ENCODE results near the gene TBL3. TPM values are rescaled to one million over a fixed set of nuclear protein-coding genes. Genes with fewer than 3 reads are reported as not detected.

Gene TBL3
- total RNA-seq, 2 experiments from 2014 or later, result 12.7 to 15.5 TPM

DNA sequence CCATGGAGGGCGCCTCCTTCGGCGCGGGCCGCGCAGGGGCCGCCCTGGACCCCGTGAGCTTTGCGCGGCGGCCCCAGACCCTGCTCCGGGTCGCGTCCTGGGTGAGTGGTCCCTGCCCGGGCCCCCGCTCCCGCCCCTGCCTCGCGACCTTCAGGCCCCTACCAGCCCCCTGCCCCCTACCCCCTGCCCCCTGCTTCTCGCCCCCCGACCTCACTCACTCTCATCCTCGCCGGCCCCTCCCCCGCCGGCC, 18.2 kb downstream of the TBL3 start:
- POLR2A ChIA-PET, result interaction anchor here (1.3 to 5.1 kb wide), 4 partner anchors 18 to 165 kb away, joined by 4 to 55 read pairs (median 24); partner anchors contain the start of genes RPS2, TBL3 and TRAF7
- no peak overlapping the region for H3K27ac ChIP-seq (ENCODE audit: low read depth in 1 of 2, low read length in 2 of 2)
- peaks cover 26% of the 10 kb centered on the region for H3K27me3 Mint-ChIP-seq

GRCh38 chr16:1990351-1991134, 18.7 kb downstream of the TBL3 start:
- intact Hi-C loops (cut with DNase I, micrococcal nuclease), result loop anchor here in 1 of 2 experiments (5.0 kb wide), 1 partner anchor 48 kb away; the partner anchor contains the start of gene MSRB1
- peaks cover 29% of the 10 kb centered on the region for H3K4me1 ChIP-seq (ENCODE audit: insufficient read depth, low read length)
- Mint-ChIP-seq H3K27ac (peak overlapping the region; percentile 79), H3K27me3 (peaks cover 26% of the 10 kb centered on the region), H3K4me1 (ENCODE audit: low read depth) (peaks cover 26% of the 10 kb centered on the region), H3K4me3 (peak overlapping the region; percentile 80), H3K36me3 (ENCODE audit: low read depth) (peaks cover 12% of the 10 kb centered on the region), H3K9me3 (no peaks in the 10 kb centered on the region)
- H3K27ac ChIP-seq (ENCODE audit: low read depth in 1 of 2, low read length in 2 of 2), result no peak overlapping the region
- peaks cover 9% of the 10 kb centered on the region for H3K36me3 ChIP-seq (ENCODE audit: insufficient read depth, low read length)
- peaks cover 0 to 18% of the 10 kb centered on the region in 2 experiments for H3K9me3 ChIP-seq (ENCODE audit: control insufficient read depth in 1 of 2, insufficient read depth in 1 of 2, low read length in 2 of 2)
- peak in 5 of 14 experiments; percentile 52 to 73 (median 65) for DNase-seq
- peaks cover 13 to 15% of the 10 kb centered on the region in 2 experiments for H3K27me3 ChIP-seq (ENCODE audit: control insufficient read depth in 1 of 2, insufficient read depth in 2 of 2, low read length in 2 of 2)
- ChIA-PET POLR2A (interaction anchor here (0.9 to 5.1 kb wide), 7 partner anchors 19 to 530 kb away, joined by 3 to 55 read pairs (median 5); partner anchors contain the start of genes AMDHD2, NTHL1, PGP and RPS2), CTCF (interaction anchor here (0.6 to 3.2 kb wide), 2 partner anchors 13 to 270 kb away, joined by 4 to 17 read pairs; no protein-coding TSS in a partner anchor)
- H3K4me3 ChIP-seq (ENCODE audit: low read length), result peak overlapping the region; percentile 55
- no peak for ATAC-seq (ENCODE audit: poor library complexity)
- TF ChIP-seq, protein P1, sequence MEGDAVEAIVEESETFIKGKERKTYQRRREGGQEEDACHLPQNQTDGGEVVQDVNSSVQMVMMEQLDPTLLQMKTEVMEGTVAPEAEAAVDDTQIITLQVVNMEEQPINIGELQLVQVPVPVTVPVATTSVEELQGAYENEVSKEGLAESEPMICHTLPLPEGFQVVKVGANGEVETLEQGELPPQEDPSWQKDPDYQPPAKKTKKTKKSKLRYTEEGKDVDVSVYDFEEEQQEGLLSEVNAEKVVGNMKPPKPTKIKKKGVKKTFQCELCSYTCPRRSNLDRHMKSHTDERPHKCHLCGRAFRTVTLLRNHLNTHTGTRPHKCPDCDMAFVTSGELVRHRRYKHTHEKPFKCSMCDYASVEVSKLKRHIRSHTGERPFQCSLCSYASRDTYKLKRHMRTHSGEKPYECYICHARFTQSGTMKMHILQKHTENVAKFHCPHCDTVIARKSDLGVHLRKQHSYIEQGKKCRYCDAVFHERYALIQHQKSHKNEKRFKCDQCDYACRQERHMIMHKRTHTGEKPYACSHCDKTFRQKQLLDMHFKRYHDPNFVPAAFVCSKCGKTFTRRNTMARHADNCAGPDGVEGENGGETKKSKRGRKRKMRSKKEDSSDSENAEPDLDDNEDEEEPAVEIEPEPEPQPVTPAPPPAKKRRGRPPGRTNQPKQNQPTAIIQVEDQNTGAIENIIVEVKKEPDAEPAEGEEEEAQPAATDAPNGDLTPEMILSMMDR (IDR thresholded peaks at IDR 0.05), result no peak

More for the DNA sequence above, 18.2 kb downstream of the TBL3 start:
- no peaks in the 10 kb centered on the region for H3K9me3 Mint-ChIP-seq
- Histone ChIP-seq H3K27me3 (ENCODE audit: control insufficient read depth in 1 of 2, insufficient read depth in 2 of 2, low read length in 2 of 2) (peaks cover 13 to 15% of the 10 kb centered on the region in 2 experiments), H3K4me1 (ENCODE audit: insufficient read depth, low read length) (peaks cover 34% of the 10 kb centered on the region), H3K36me3 (ENCODE audit: insufficient read depth, low read length) (peaks cover 12% of the 10 kb centered on the region), H3K9me3 (ENCODE audit: control insufficient read depth in 1 of 2, insufficient read depth in 1 of 2, low read length in 2 of 2) (peaks cover 0 to 18% of the 10 kb centered on the region in 2 experiments), H3K4me3 (ENCODE audit: low read length) (peak overlapping the region; percentile 55)
- H3K4me3 Mint-ChIP-seq, result no peak overlapping the region
- TF ChIP-seq, protein P1 (IDR thresholded peaks at IDR 0.05), result no peak
- CTCF ChIA-PET, result interaction anchor here (0.6 to 3.2 kb wide), 2 partner anchors 14 to 269 kb away, joined by 4 to 17 read pairs; no protein-coding TSS in a partner anchor
- peaks cover 31% of the 10 kb centered on the region for H3K4me1 Mint-ChIP-seq (ENCODE audit: low read depth)
- DNase-seq (no peak), ATAC-seq (ENCODE audit: poor library complexity) (no peak)
- H3K27ac Mint-ChIP-seq, result no peak overlapping the region
- intact Hi-C loops (cut with DNase I, micrococcal nuclease), result loop anchor here in 1 of 2 experiments (5.0 kb wide), 1 partner anchor 48 kb away; the partner anchor contains the start of gene MSRB1
- peaks cover 15% of the 10 kb centered on the region for H3K36me3 Mint-ChIP-seq (ENCODE audit: low read depth)

DNA sequence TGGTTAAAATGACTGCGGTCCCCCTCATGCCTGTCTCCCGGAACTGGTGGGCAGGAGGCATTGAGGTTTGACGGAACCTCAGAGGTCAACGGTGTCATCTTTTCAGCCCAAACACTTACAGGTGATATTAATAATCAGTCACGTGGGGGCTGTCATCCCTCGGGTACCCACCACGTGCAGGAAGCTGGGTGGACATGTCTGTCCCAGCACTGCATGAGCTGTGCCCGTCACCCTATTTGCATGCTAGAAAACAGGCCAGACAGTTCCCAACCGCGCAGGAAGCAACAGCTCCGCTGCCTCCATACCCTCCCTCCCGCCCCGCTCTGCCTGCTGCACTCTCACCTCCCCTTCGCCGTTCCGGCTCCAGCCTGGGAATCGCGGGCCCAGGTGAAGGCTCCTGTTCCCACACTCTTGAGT, 19.3 kb downstream of the TBL3 start:
- Histone ChIP-seq H3K4me3 (ENCODE audit: low read length) (peak overlapping the region; percentile 55), H3K36me3 (ENCODE audit: insufficient read depth, low read length) (peaks cover 3% of the 10 kb centered on the region), H3K9me3 (ENCODE audit: control insufficient read depth in 1 of 2, insufficient read depth in 1 of 2, low read length in 2 of 2) (peaks cover 0 to 18% of the 10 kb centered on the region in 2 experiments), H3K27ac (ENCODE audit: low read depth in 1 of 2, low read length in 2 of 2) (no peak overlapping the region), H3K27me3 (ENCODE audit: control insufficient read depth in 1 of 2, insufficient read depth in 2 of 2, low read length in 2 of 2) (peaks cover 13 to 15% of the 10 kb centered on the region in 2 experiments), H3K4me1 (ENCODE audit: insufficient read depth, low read length) (peaks cover 26% of the 10 kb centered on the region)
- POLR2A ChIA-PET, result interaction anchor here (0.9 to 5.1 kb wide), 7 partner anchors 19 to 530 kb away, joined by 3 to 55 read pairs (median 5); partner anchors contain the start of genes AMDHD2, NTHL1, PGP and RPS2
- TF ChIP-seq, protein P1 (IDR thresholded peaks at IDR 0.05), result no peak
- intact Hi-C loops (cut with DNase I, micrococcal nuclease), result loop anchor here in 1 of 2 experiments (5.0 kb wide), 1 partner anchor 49 kb away; the partner anchor contains the start of gene MSRB1
- Mint-ChIP-seq H3K4me3 (peak overlapping the region; percentile 80), H3K36me3 (ENCODE audit: low read depth) (peaks cover 10% of the 10 kb centered on the region), H3K27ac (peak overlapping the region; percentile 79), H3K27me3 (peaks cover 26% of the 10 kb centered on the region), H3K9me3 (no peaks in the 10 kb centered on the region), H3K4me1 (ENCODE audit: low read depth) (peaks cover 26% of the 10 kb centered on the region)
- CTCF ChIA-PET, result interaction anchor here (3.2 kb wide), 1 partner anchor 13 kb away, joined by 17 read pairs; no protein-coding TSS in a partner anchor
- ATAC-seq (ENCODE audit: poor library complexity), result peak; percentile 45
- peak in 10 of 14 experiments; percentile 24 to 83 (median 54) for DNase-seq

Measured in CD4-positive, alpha-beta T cell (primary cell).